K562 (cell line): ENCODE measurements around the gene PIP5K1B. TPM values are rescaled to one million over a fixed set of nuclear protein-coding genes. Genes with fewer than 3 reads are reported as not detected.
A peak's percentile ranks its signal among the peaks of the same experiment; 100 is the strongest.

Experiments used
- ATAC-seq: fragments of 200-7000 bp; cut with Tn5 transposase; 3 replicates; pipeline ENCODE4 v1.9.1; 2020; ENCODE audit warnings: moderate library complexity
- BruUV-seq: library from RNA; stranded (reverse); fragments of 400-500 nt; replicated peaks from 2 replicates; lab custom pipeline; 2021; lab: Mats Ljungman, UMichigan
- CTCF ChIA-PET: fragments of 300-600 bp; formaldehyde crosslinking; extraction: SDS; loops from one replicate; lab custom pipeline; 2021; ENCODE audit warnings: low intra/inter-chr PET ratio; lab: Yijun Ruan, JAX
- POLR2A ChIA-PET: fragments of 300-600, 350-650 bp; sonication (Branson Sonifier 250); formaldehyde crosslinking; extraction: SDS; loops from one replicate; lab custom pipeline; 2021; ENCODE audit warnings: antibody characterized with exemption, inconsistent platforms; lab: Yijun Ruan, JAX
- DNase-seq, 4 experiments: peaks; one replicate each; pipeline versions ENCODE4 v3.0.0 to v3.0.0-alpha.2; 2011 to 2018; ENCODE audit warnings: low spot score in 3 of 4, mixed read lengths in 3 of 4; ENCODE audit errors: extremely low read depth in 1 of 4
- FAIRE-seq: peaks from 2 replicates; lab custom pipeline; 2011; peaks lifted over from hg19 to GRCh38; lab: Jason Lieb, UNC
- H2AFZ ChIP-seq: 2 replicates; pipeline ENCODE4 v1.6.0; 2011; ENCODE audit warnings: low read depth, low read length, control low read depth, inconsistent platforms
- H3K27ac ChIP-seq: fragments of 200-600 bp; 3 replicates; pipeline ENCODE4 v1.8.0; 2011; ENCODE audit warnings: low read depth, mild to moderate bottlenecking, control low read depth, inconsistent platforms, low read length, moderate library complexity, mixed read lengths; ENCODE audit errors: extremely low read depth
- H3K27me3 ChIP-seq, 2 experiments: fragments of 300-600 bp in 1 of 2; 2 replicates in 1 of 2; 3 replicates in 1 of 2; pipeline versions ENCODE4 v1.6.0 to v1.8.0; 2011; ENCODE audit warnings: inconsistent platforms in 2 of 2, low read length in 2 of 2, mild to moderate bottlenecking in 1 of 2, mixed read lengths in 1 of 2, moderate library complexity in 1 of 2; ENCODE audit not compliant: control insufficient read depth in 2 of 2, insufficient read depth in 2 of 2
- H3K36me3 ChIP-seq: fragments of 300-600 bp; 3 replicates; pipeline ENCODE4 v1.8.0; 2011; ENCODE audit warnings: mild to moderate bottlenecking, low read length, inconsistent platforms; ENCODE audit not compliant: control insufficient read depth, insufficient read depth
- H3K4me1 ChIP-seq, 2 experiments: fragments of 200-600 bp in 1 of 2; replicated peaks in 1 of 2; 2 replicates in 1 of 2; 3 replicates in 1 of 2; pipeline versions ENCODE4 v1.5.1 to v1.8.0; 2011; ENCODE audit warnings: inconsistent platforms in 2 of 2, low read length in 2 of 2, mild to moderate bottlenecking in 1 of 2, mixed read lengths in 1 of 2, moderate library complexity in 1 of 2; ENCODE audit not compliant: control insufficient read depth in 2 of 2, insufficient read depth in 2 of 2
- H3K4me2 ChIP-seq: 2 replicates; pipeline ENCODE4 v1.6.1; 2011; ENCODE audit warnings: low read length, control low read depth, inconsistent platforms, mixed read lengths; ENCODE audit not compliant: insufficient read depth
- H3K4me3 ChIP-seq: fragments of 200-600 bp; sonication (generic), shearing (Covaris generic); 2 replicates; pipeline ENCODE4 v1.5.1; 2016; ENCODE audit warnings: control low read depth, inconsistent platforms
- H3K79me2 ChIP-seq: fragments of 200-600 bp; 3 replicates; pipeline ENCODE4 v1.8.0; 2011; ENCODE audit warnings: low read length, inconsistent platforms; ENCODE audit not compliant: control insufficient read depth, insufficient read depth
- H3K9ac ChIP-seq, 2 experiments: 2 replicates each; pipeline versions ENCODE4 v1.6.0 to v1.6.1; 2011; ENCODE audit warnings: low read depth in 2 of 2, low read length in 2 of 2, control low read depth in 1 of 2, inconsistent platforms in 1 of 2, mild to moderate bottlenecking in 1 of 2, mixed read lengths in 1 of 2; ENCODE audit not compliant: insufficient read depth in 1 of 2
- H3K9me1 ChIP-seq: one replicate; pipeline ENCODE4 v1.6.0; 2011; ENCODE audit warnings: inconsistent platforms, mild to moderate bottlenecking, low read length, moderate library complexity; ENCODE audit not compliant: control insufficient read depth, insufficient read depth
- H3K9me3 ChIP-seq: replicated peaks from 2 replicates; pipeline ENCODE4 v1.5.1; 2011; ENCODE audit warnings: low read depth, low read length, inconsistent platforms; ENCODE audit not compliant: control insufficient read depth, insufficient read depth
- H4K20me1 ChIP-seq: replicated peaks from 2 replicates; pipeline ENCODE4 v1.6.1; 2011; ENCODE audit warnings: low read length, inconsistent platforms, mixed read lengths; ENCODE audit not compliant: control insufficient read depth, insufficient read depth
- ZBTB43 ChIP-seq: sonication (generic); formaldehyde crosslinking; IDR thresholded peaks from 2 replicates; pipeline ENCODE4 v1.8.0; 2023; ENCODE audit warnings: mild to moderate bottlenecking, missing genetic modification reagents
- WGBS: fragments of 100-300 bp; shearing (Covaris generic); methylation state at CpG from one replicate; pipeline ENCODE4 v1.1.6; 2016; ENCODE audit warnings: low coverage, mixed read lengths; ENCODE audit not compliant: insufficient coverage; ENCODE audit errors: missing lambda C conversion rate; 5-methylcytosine and 5-hydroxymethylcytosine counted together
- in situ Hi-C: fragments of 300-500 bp; cut with MboI; formaldehyde crosslinking; loops from 4 replicates; pipeline ENCODE4 v1.15.0; 2018; ENCODE audit warnings: inconsistent platforms, mixed read lengths
- intact Hi-C: fragments of 100-400 bp; cut with micrococcal nuclease; formaldehyde crosslinking; loops from 2 replicates; pipeline ENCODE4 v1.14.2; 2022
- polyA plus RNA-seq, 8 experiments: library from polyadenylated mRNA; depleted of rRNA in 4 of 8; stranded (reverse) in 5 of 8; unstranded in 3 of 8; fragments of >200 nt; fragmentation: Nextera tagmentation in 2 of 8; fragmentation: Illumina TruSeq in 1 of 8; extraction: Ambion mirVana in 2 of 8; extraction: Trizol in 1 of 8; gene quantifications; 2 replicates each; pipeline versions ENCODE4 v1.2.1 to v1.2.3, GENCODE V29; 2011 to 2014; ENCODE audit warnings: inconsistent platforms in 1 of 8, missing spikeins in 1 of 8
- total RNA-seq, 7 experiments: library from RNA; depleted of rRNA in 6 of 7; stranded (reverse); fragments of >200 nt in 6 of 7; fragmentation: Illumina TruSeq in 2 of 7; extraction: Trizol in 2 of 7; gene quantifications; 2 replicates each; pipeline versions ENCODE4 v1.2.1 to v1.2.3, GENCODE V29; 2011 to 2021; ENCODE audit warnings: low replicate concordance in 1 of 7
- TF ChIP-seq, protein P1 (sequence below): fragments of 450-650 bp; IDR thresholded peaks from 2 replicates; pipeline ENCODE4 v1.6.1; 2017; ENCODE audit warnings: antibody characterized with exemption, mild to moderate bottlenecking

Gene PIP5K1B
- total and polyA plus RNA-seq, 9 of the 15 experiments (the other 6 are each of a cell fraction or from before 2014, with no cell fraction given), result 3.1 to 12.9 (median 7.4) TPM

DNA sequence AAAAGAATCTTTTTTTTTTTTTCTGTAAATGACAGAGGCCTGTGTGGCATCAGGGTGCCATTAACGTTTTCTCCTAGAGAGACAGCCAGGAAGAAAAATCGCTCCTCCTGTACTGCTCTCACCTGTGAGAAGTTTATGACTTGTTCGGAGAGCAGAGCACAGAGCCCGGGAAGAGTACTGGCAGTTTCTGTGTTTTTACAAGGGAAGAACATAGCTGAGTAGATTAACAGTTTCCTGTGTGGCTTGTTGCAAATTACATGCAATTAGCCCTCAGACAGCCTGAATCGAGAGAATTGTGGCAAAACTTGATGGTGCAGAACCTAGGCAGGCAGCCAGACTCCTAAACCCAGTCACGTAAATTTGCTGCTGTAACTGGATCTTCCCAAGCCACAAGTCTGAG is 276.7 kb downstream of the PIP5K1B start:
- 31% methylated on average over 6 of the region's 6 CpGs for WGBS
- intact Hi-C loops, result no loop called here
- no peak; the same call in 1 of the 3 replicates for ATAC-seq
- CTCF ChIA-PET, result no interaction called here
- DNase-seq, result no peak
- no peaks in the 10 kb centered on the region for H3K9me3 ChIP-seq
- BruUV-seq, result no TSS peak
- FAIRE-seq, result no peak
- H3K79me2 ChIP-seq, result no peaks in the 10 kb centered on the region
- no peaks in the 10 kb centered on the region for H3K9me1 ChIP-seq
- no peaks in the 10 kb centered on the region for H3K36me3 ChIP-seq
- peak overlapping the region; percentile 26; the same call in 1 of the 2 replicates for H3K4me2 ChIP-seq
- no peaks in the 10 kb centered on the region for H3K27me3 ChIP-seq
- peak overlapping the region; percentile 25; the same call in 1 of the 2 replicates for H2AFZ ChIP-seq
- no peaks in the 10 kb centered on the region for H4K20me1 ChIP-seq
- peaks cover 11 to 59% of the 10 kb centered on the region in 2 experiments; a peak in 4 of 5 replicates for H3K4me1 ChIP-seq
- in situ Hi-C loops, result no loop called here
- H3K9ac ChIP-seq, result peak overlapping the region; percentile 8 to 80; a peak in 2 of 4 replicates
- POLR2A ChIA-PET, result interaction anchor here (0.7 kb wide), 1 partner anchor 17 kb away, joined by 3 read pairs; no protein-coding TSS in a partner anchor
- no peak overlapping the region for H3K4me3 ChIP-seq
- no peak for TF ChIP-seq ZBTB43 (CRISPR knock-in tag)
- TF ChIP-seq, protein P1, sequence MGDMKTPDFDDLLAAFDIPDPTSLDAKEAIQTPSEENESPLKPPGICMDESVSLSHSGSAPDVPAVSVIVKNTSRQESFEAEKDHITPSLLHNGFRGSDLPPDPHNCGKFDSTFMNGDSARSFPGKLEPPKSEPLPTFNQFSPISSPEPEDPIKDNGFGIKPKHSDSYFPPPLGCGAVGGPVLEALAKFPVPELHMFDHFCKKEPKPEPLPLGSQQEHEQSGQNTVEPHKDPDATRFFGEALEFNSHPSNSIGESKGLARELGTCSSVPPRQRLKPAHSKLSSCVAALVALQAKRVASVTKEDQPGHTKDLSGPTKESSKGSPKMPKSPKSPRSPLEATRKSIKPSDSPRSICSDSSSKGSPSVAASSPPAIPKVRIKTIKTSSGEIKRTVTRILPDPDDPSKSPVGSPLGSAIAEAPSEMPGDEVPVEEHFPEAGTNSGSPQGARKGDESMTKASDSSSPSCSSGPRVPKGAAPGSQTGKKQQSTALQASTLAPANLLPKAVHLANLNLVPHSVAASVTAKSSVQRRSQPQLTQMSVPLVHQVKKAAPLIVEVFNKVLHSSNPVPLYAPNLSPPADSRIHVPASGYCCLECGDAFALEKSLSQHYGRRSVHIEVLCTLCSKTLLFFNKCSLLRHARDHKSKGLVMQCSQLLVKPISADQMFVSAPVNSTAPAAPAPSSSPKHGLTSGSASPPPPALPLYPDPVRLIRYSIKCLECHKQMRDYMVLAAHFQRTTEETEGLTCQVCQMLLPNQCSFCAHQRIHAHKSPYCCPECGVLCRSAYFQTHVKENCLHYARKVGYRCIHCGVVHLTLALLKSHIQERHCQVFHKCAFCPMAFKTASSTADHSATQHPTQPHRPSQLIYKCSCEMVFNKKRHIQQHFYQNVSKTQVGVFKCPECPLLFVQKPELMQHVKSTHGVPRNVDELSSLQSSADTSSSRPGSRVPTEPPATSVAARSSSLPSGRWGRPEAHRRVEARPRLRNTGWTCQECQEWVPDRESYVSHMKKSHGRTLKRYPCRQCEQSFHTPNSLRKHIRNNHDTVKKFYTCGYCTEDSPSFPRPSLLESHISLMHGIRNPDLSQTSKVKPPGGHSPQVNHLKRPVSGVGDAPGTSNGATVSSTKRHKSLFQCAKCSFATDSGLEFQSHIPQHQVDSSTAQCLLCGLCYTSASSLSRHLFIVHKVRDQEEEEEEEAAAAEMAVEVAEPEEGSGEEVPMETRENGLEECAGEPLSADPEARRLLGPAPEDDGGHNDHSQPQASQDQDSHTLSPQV, result 0 out of 2 replicates have a peak, but pooled peaks have one; percentile 17
- peak overlapping the region; percentile 46 for H3K27ac ChIP-seq
